AG04450 (cell line): ENCODE data around the gene ANGPTL4. TPM values are rescaled to one million over a fixed set of nuclear protein-coding genes. Genes with fewer than 3 reads are reported as not detected.
"Not testable (repeated sequence)": the region's sequence is repeated elsewhere in the genome, so short reads cannot be mapped to it uniquely, and the experiment has no call there.

Experiments
- CTCF ChIA-PET: fragments of 300-600, 350-600 bp; formaldehyde crosslinking; extraction: SDS; loops from one replicate; lab custom pipeline; 2022; ENCODE audit warnings: antibody characterized with exemption, inconsistent platforms; lab: Charles Lee
- POLR2A ChIA-PET: fragments of 350-600 bp; formaldehyde crosslinking; extraction: SDS; loops from one replicate; lab custom pipeline; 2021; ENCODE audit warnings: antibody characterized with exemption, inconsistent platforms; lab: Yijun Ruan, JAX
- DNase-seq: peaks from one replicate; pipeline ENCODE4 v3.0.0-alpha.2; 2011; ENCODE audit warnings: low read depth, low spot score
- H3K27ac ChIP-seq: one replicate; pipeline ENCODE4 v1.5.1; 2012; ENCODE audit warnings: low read depth, low read length, control low read depth
- H3K27me3 ChIP-seq: one replicate; pipeline ENCODE4 v1.6.0; 2012; ENCODE audit warnings: low read length; ENCODE audit not compliant: control insufficient read depth, insufficient read depth
- H3K4me3 ChIP-seq: 2 replicates; pipeline ENCODE4 v1.5.1; 2011; ENCODE audit warnings: mild to moderate bottlenecking, low read depth, low read length, control low read depth
- H3K9me3 ChIP-seq: 2 replicates; pipeline ENCODE4 v1.5.1; 2012; ENCODE audit warnings: low read length; ENCODE audit not compliant: control insufficient read depth, insufficient read depth
- polyA plus RNA-seq: library from polyadenylated mRNA; depleted of rRNA; stranded (reverse); fragments of >200 nt; gene quantifications from 2 replicates; pipeline ENCODE4 v1.2.3, GENCODE V29; 2011
- TF ChIP-seq, protein P1 (sequence below): IDR thresholded peaks from 2 replicates; pipeline ENCODE4 v1.5.1; 2011; ENCODE audit warnings: low read depth, low read length, control low read depth, inconsistent platforms

ANGPTL4 gene
- polyA plus RNA-seq, 1 experiment, result 1.3 TPM

DNA sequence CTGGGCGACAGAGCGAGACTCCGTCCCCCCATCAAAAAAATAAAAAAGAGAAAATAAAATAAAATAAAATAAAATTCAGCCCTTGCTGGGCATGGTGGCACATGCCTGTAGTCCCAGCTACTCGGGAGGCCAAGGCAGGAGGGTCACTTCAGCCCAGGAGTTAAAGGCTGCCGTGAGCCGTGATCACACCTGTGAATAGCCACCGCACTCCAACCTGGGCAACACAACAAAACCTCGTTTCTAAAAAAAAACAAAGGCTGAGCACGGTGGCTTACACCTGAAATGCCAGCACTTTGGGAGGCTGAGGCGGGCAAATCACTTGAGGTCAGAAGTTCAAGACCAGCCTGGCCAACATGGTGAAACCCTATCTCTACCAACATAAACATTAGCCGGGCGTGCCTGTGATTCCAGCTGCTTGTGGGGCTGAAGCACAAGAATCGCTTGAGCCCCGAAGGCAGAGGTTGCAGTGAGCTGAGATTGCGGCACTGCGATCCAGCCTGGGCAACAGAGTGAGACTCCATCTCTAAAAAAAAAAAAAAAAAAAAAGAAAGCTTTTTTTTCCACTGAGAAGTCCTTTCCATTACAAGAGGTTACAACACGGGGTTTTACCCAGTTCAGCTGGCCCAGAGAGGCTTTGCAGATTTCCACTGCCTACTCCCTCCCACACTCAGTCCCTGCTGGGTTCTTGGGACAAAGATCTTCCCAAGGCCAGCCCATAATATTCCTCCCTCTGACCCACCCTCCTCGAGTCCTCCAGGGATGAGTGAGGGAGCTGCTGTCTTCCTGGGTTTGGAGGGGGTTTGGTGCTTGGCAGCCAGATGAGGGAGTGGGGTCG lies 6.4 kb downstream of the ANGPTL4 start:
- no peak for DNase-seq
- Histone ChIP-seq H3K9me3 (peaks cover 5% of the 10 kb centered on the region; the same call in 1 of the 2 replicates), H3K27me3 (peaks cover 3% of the 10 kb centered on the region), H3K27ac (no peak overlapping the region), H3K4me3 (no peak overlapping the region)
- CTCF ChIA-PET, result interaction anchor here (0.6 to 2.5 kb wide), 2 partner anchors 16 to 19 kb away, joined by 4 to 12 read pairs; no protein-coding TSS in a partner anchor
- POLR2A ChIA-PET, result interaction anchor here (0.7 to 1.6 kb wide), 4 partner anchors 8 to 53 kb away, joined by 4 to 7 read pairs (median 5); partner anchors contain the start of gene RAB11B
- TF ChIP-seq, protein P1, sequence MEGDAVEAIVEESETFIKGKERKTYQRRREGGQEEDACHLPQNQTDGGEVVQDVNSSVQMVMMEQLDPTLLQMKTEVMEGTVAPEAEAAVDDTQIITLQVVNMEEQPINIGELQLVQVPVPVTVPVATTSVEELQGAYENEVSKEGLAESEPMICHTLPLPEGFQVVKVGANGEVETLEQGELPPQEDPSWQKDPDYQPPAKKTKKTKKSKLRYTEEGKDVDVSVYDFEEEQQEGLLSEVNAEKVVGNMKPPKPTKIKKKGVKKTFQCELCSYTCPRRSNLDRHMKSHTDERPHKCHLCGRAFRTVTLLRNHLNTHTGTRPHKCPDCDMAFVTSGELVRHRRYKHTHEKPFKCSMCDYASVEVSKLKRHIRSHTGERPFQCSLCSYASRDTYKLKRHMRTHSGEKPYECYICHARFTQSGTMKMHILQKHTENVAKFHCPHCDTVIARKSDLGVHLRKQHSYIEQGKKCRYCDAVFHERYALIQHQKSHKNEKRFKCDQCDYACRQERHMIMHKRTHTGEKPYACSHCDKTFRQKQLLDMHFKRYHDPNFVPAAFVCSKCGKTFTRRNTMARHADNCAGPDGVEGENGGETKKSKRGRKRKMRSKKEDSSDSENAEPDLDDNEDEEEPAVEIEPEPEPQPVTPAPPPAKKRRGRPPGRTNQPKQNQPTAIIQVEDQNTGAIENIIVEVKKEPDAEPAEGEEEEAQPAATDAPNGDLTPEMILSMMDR, result no peak

DNA sequence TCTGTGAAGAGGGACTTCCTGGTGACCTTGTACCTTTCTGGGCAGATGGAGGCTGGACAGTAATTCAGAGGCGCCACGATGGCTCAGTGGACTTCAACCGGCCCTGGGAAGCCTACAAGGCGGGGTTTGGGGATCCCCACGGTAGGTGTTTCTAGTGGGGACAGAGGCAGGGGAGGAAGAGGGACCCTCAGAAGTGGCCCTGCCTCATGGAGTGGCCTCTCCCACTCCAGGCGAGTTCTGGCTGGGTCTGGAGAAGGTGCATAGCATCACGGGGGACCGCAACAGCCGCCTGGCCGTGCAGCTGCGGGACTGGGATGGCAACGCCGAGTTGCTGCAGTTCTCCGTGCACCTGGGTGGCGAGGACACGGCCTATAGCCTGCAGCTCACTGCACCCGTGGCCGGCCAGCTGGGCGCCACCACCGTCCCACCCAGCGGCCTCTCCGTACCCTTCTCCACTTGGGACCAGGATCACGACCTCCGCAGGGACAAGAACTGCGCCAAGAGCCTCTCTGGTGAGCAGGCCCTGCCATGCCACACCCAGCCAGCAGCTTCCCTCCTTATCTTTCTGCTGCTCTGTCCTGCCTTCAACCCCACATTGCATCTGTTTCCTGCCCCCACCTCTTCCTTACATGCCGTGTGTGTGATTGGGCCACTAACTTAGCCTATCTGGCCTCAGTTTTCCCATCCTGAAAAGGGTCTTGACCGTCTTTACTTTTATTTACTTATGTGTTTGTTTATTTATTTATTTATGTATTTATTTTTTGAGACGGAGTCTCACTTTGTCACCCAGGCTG lies 7.3 kb downstream of the ANGPTL4 start:
- no peak overlapping the region for H3K27ac ChIP-seq
- no peak for DNase-seq
- H3K27me3 ChIP-seq, result no peaks in the 10 kb centered on the region
- POLR2A ChIA-PET, result interaction anchor here (0.7 to 1.6 kb wide), 3 partner anchors 9 to 20 kb away, joined by 4 to 7 read pairs (median 6); partner anchors contain the start of gene RAB11B
- peaks cover 2% of the 10 kb centered on the region; the same call in 1 of the 2 replicates for H3K9me3 ChIP-seq
- TF ChIP-seq, protein P1, result no peak
- no peak overlapping the region for H3K4me3 ChIP-seq
- CTCF ChIA-PET, result interaction anchor here (0.6 to 2.5 kb wide), 2 partner anchors 17 to 19 kb away, joined by 4 to 12 read pairs; no protein-coding TSS in a partner anchor

DNA sequence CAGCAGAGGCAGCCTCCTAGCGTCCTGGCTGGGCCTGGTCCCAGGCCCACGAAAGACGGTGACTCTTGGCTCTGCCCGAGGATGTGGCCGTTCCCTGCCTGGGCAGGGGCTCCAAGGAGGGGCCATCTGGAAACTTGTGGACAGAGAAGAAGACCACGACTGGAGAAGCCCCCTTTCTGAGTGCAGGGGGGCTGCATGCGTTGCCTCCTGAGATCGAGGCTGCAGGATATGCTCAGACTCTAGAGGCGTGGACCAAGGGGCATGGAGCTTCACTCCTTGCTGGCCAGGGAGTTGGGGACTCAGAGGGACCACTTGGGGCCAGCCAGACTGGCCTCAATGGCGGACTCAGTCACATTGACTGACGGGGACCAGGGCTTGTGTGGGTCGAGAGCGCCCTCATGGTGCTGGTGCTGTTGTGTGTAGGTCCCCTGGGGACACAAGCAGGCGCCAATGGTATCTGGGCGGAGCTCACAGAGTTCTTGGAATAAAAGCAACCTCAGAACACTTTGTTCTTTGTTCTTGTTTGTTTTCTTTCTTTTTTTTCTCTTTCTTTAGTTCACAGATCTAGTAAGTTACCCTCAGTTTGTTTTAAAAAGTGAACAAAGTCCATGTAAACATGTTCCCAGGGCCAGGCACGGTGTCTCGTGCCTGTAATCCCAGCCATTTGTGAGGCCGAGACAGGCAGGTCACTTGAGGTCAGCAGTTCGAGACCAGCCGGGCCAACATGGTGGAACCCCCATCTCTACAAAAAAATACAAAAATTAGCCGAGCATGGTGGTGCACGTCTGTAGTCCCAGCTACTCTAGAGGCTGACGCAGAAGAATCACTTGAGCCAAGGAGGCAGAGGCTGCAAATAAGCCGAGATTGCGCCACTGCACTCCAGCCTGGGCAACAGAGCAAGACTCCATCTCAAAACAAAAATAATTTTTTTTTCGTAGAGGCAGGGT lies 10.2 kb downstream of the ANGPTL4 start:
- H3K27ac ChIP-seq, result no peak overlapping the region
- TF ChIP-seq, protein P1, result no peak
- CTCF ChIA-PET, result interaction anchor here (0.6 kb wide), 1 partner anchor 16 kb away, joined by 3 read pairs; the partner anchor contains the start of gene RAB11B
- H3K4me3 ChIP-seq, result no peak overlapping the region
- DNase-seq, result no peak
- POLR2A ChIA-PET, result no interaction called here
- H3K9me3 ChIP-seq, result no peaks in the 10 kb centered on the region; the same call in 1 of the 2 replicates
- H3K27me3 ChIP-seq, result no peaks in the 10 kb centered on the region

DNA sequence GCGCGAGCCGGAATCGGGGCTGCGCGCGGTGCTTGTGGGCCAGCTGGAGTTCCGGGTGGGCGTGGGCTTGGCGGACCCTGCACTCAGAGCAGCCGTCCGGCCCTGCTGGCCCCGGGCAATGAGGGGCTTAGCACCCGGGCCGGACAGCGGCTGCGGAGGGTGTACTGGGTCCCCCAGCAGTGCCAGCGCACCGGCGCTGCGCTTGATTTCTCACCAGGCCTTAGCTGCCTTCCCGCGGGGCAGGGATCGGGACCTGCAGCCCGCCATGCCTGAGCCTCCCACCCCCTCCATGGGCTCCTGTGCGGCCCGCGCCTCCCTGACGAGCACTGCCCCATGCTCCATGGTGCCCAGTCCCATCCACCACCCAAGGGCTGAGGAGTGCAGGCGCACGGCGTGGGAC lies 11.8 kb downstream of the ANGPTL4 start:
- H3K4me3 ChIP-seq, H3K9me3 ChIP-seq, H3K27me3 ChIP-seq, DNase-seq, POLR2A ChIA-PET, CTCF ChIA-PET, H3K27ac ChIP-seq: not testable (repeated sequence)

DNA sequence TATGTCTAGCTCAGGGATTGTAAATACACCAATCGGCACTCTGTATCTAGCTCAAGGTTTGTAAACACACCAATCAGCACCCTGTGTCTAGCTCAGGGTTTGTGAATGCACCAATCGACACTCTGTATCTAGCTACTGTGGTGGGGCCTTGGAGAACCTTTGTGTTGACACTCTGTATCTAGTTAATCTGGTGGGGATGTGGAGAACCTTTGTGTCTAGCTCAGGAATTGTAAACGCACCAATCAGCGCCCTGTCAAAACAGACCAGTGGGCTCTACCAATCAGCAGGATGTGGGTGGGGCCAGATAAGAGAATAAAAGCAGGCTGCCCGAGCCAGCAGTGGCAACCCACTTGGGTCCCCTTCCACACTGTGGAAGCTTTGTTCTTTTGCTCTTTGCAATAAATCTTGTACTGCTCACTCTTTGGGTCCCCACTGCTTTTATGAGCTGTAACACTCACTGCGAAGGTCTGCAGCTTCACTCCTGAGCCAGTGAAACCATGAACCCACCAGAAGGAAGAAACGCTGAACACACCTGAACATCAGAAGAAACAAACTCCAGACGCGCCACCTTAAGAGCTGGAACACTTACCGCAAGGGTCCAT lies 12.5 kb downstream of the ANGPTL4 start:
- H3K27me3 ChIP-seq, H3K9me3 ChIP-seq, H3K4me3 ChIP-seq, DNase-seq, H3K27ac ChIP-seq, CTCF ChIA-PET, POLR2A ChIA-PET: not testable (repeated sequence)
